ENCODE data around the gene NTRK3.

DNA sequence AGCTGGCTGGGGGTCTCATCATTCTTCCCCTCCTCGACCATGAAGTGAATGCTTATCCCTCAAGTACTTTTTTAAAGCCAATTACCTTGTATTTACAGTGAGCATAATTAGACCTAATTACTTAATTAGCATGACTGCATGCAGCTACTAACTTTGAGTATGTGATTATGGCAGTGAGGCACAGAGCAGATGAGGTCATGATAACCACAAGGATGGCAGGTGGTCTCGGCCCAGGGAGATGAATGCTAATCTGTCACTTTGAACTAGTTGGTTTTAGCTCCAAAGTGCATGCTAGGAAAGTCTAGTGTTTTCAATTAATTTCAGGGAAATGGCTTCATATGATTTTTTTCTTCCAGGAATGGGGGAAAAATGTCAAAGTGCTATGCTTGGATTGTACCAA lies 233.8 kb downstream of the NTRK3 start:
- TF ChIP-seq, protein P1, sequence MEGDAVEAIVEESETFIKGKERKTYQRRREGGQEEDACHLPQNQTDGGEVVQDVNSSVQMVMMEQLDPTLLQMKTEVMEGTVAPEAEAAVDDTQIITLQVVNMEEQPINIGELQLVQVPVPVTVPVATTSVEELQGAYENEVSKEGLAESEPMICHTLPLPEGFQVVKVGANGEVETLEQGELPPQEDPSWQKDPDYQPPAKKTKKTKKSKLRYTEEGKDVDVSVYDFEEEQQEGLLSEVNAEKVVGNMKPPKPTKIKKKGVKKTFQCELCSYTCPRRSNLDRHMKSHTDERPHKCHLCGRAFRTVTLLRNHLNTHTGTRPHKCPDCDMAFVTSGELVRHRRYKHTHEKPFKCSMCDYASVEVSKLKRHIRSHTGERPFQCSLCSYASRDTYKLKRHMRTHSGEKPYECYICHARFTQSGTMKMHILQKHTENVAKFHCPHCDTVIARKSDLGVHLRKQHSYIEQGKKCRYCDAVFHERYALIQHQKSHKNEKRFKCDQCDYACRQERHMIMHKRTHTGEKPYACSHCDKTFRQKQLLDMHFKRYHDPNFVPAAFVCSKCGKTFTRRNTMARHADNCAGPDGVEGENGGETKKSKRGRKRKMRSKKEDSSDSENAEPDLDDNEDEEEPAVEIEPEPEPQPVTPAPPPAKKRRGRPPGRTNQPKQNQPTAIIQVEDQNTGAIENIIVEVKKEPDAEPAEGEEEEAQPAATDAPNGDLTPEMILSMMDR (IDR thresholded peaks at IDR 0.05): no peak
- TF ChIP-seq POLR2A (IDR thresholded peaks at IDR 0.05): no peak

Measured in testis (tissue), 2 donors.